PC-9 (cell line): Measurements from ENCODE around the gene DMRTA1. TPM values are rescaled to one million over a fixed set of nuclear protein-coding genes. Genes with fewer than 3 reads are reported as not detected.

Experiments
- BruUV-seq: library from RNA; stranded (reverse); fragments of 400-500 nt; replicated peaks from 2 replicates; lab custom pipeline; 2021; lab: Mats Ljungman, UMichigan
- CTCF ChIA-PET: fragments of 300-600 bp; sonication (Branson Sonifier 250); formaldehyde crosslinking; loops from one replicate; lab custom pipeline; 2022; ENCODE audit warnings: antibody characterized with exemption; lab: Charles Lee
- POLR2A ChIA-PET: fragments of 300-600 bp; sonication (Branson Sonifier 250); formaldehyde crosslinking; loops from one replicate; lab custom pipeline; 2022; ENCODE audit warnings: antibody characterized with exemption; ENCODE audit not compliant: unreplicated experiment; lab: Charles Lee
- DNase-seq, 2 experiments: peaks; one replicate each; pipeline versions ENCODE4 v3.0.0 to v3.0.0-alpha.2; 2015 to 2022; ENCODE audit warnings: mixed read lengths in 1 of 2
- H2AFZ ChIP-seq: fragments of 200-600 bp; sonication (generic); 2 replicates; pipeline ENCODE4 v1.8.1; 2017; ENCODE audit warnings: antibody characterized with exemption
- H3F3A ChIP-seq: fragments of 200-600 bp; sonication (generic); 2 replicates; pipeline ENCODE4 v1.8.1; 2017; ENCODE audit warnings: antibody characterized with exemption, mild to moderate bottlenecking, low read depth; ENCODE audit not compliant: insufficient read depth
- H3K27ac ChIP-seq: fragments of 200-600 bp; sonication (generic); 2 replicates; pipeline ENCODE4 v1.6.1; 2016; ENCODE audit warnings: mixed run types
- H3K27me3 ChIP-seq: fragments of 200-600 bp; sonication (generic); 2 replicates; pipeline ENCODE4 v1.6.1; 2016; ENCODE audit warnings: low read depth, mixed run types; ENCODE audit not compliant: insufficient read depth
- H3K36me3 ChIP-seq: fragments of 200-600 bp; sonication (generic); 2 replicates; pipeline ENCODE4 v1.6.1; 2016; ENCODE audit warnings: low read depth, mixed run types
- H3K4me1 ChIP-seq: fragments of 200-600 bp; sonication (generic); replicated peaks from 2 replicates; pipeline ENCODE4 v1.6.1; 2016; ENCODE audit warnings: mixed run types; ENCODE audit not compliant: insufficient read depth
- H3K4me2 ChIP-seq: fragments of 200-600 bp; sonication (generic); 2 replicates; pipeline ENCODE4 v1.6.1; 2017; ENCODE audit warnings: mixed run types
- H3K4me3 ChIP-seq: fragments of 200-600 bp; sonication (generic); 2 replicates; pipeline ENCODE4 v1.6.1; 2016; ENCODE audit warnings: mixed run types
- H3K79me2 ChIP-seq: fragments of 200-600 bp; sonication (generic); 2 replicates; pipeline ENCODE4 v1.6.1; 2017; ENCODE audit warnings: low read depth, mixed run types
- H3K9me2 ChIP-seq: fragments of 200-600 bp; sonication (generic); 2 replicates; pipeline ENCODE4 v1.8.1; 2017; ENCODE audit warnings: mild to moderate bottlenecking; ENCODE audit not compliant: insufficient read depth
- H3K9me3 ChIP-seq: fragments of 200-600 bp; sonication (generic); 2 replicates; pipeline ENCODE4 v1.8.1; 2016; ENCODE audit warnings: low read depth; ENCODE audit not compliant: insufficient read depth
- H4K20me1 ChIP-seq: fragments of 200-600 bp; sonication (generic); 2 replicates; pipeline ENCODE4 v1.8.1; 2017; ENCODE audit not compliant: insufficient read depth
- CTCF ChIP-seq: fragments of 200-600 bp; sonication (generic); conservative IDR thresholded peaks from 2 replicates; pipeline ENCODE4 v1.6.1; 2017; ENCODE audit warnings: mixed run types, antibody characterized with exemption, mild to moderate bottlenecking, moderate library complexity
- EZH2 ChIP-seq: fragments of 200-600 bp; sonication (generic); IDR thresholded peaks from 2 replicates; pipeline ENCODE4 v1.8.0; 2017; ENCODE audit warnings: antibody characterized with exemption, low read depth
- intact Hi-C: fragments of 100-400 bp; cut with micrococcal nuclease; formaldehyde crosslinking; loops from one replicate; pipeline ENCODE4 v1.10.0; 2022; ENCODE audit not compliant: unreplicated experiment
- total RNA-seq: library from RNA; stranded (reverse); gene quantifications from 2 replicates; pipeline ENCODE4 v1.2.3, GENCODE V29; 2021

The DMRTA1 gene
- total RNA-seq, 1 experiment from 2014 or later = 1.1 TPM

- H3K27me3 ChIP-seq = no peaks in the 10 kb centered on the region
- H3K9me2 ChIP-seq = no peaks in the 10 kb centered on the region
- H3K4me2 ChIP-seq = no peak overlapping the region
- H3K36me3 ChIP-seq = no peaks in the 10 kb centered on the region
- DNase-seq = no peak
- intact Hi-C loops = no loop called here
- POLR2A ChIA-PET = interaction anchor here (0.6 to 0.7 kb wide), 3 partner anchors 36 to 1363 kb away, joined by 3 to 7 read pairs (median 7); no protein-coding TSS in a partner anchor
- CTCF ChIA-PET = no interaction called here
- no peaks in the 10 kb centered on the region; the same call in 1 of the 2 replicates for H3K4me1 ChIP-seq
- BruUV-seq = no TSS peak
- no peak for TF ChIP-seq EZH2
- TF ChIP-seq CTCF = no peak
- 0 out of 2 replicates have a peak, but pooled peaks cover under 1% of the 10 kb centered on the region for H3F3A ChIP-seq
- no peak overlapping the region for H2AFZ ChIP-seq
- H3K9me3 ChIP-seq = no peaks in the 10 kb centered on the region
- H4K20me1 ChIP-seq = no peaks in the 10 kb centered on the region
- H3K79me2 ChIP-seq = no peaks in the 10 kb centered on the region
- no peak overlapping the region for H3K27ac ChIP-seq
- no peak overlapping the region for H3K4me3 ChIP-seq
Measured at GRCh38 chr9:22440841-22441240, 5.8 kb upstream of the DMRTA1 start.

- ChIA-PET POLR2A (interaction anchor here (0.6 kb wide), 2 partner anchors 15 to 23 kb away, joined by 3 to 13 read pairs; no protein-coding TSS in a partner anchor), CTCF (no interaction called here)
- peak; percentile 56 to 60 for DNase-seq
- no peak for TF ChIP-seq EZH2
- no peaks in the 10 kb centered on the region for H3K79me2 ChIP-seq
- no peaks in the 10 kb centered on the region for H3K9me2 ChIP-seq
- H2AFZ ChIP-seq = peak overlapping the region; percentile 80
- H3K27me3 ChIP-seq = no peaks in the 10 kb centered on the region
- H3K4me3 ChIP-seq = peak overlapping the region; percentile 68
- no peak overlapping the region for H3K27ac ChIP-seq
- intact Hi-C loops = loop anchor here (2.0 kb wide), 2 partner anchors 202 to 634 kb away; no protein-coding TSS in a partner anchor
- no peaks in the 10 kb centered on the region for H3K36me3 ChIP-seq
- BruUV-seq = no TSS peak
- peak overlapping the region; percentile 75 for H3K4me2 ChIP-seq
- H3K4me1 ChIP-seq = peaks cover 17% of the 10 kb centered on the region; the same call in 1 of the 2 replicates
- 0 out of 2 replicates have a peak, but pooled peaks cover 3% of the 10 kb centered on the region for H4K20me1 ChIP-seq
- 0 out of 2 replicates have a peak, but pooled peaks cover 6% of the 10 kb centered on the region for H3F3A ChIP-seq
- no peaks in the 10 kb centered on the region for H3K9me3 ChIP-seq
Measured at GRCh38 chr9:22446950-22447617, 460 bp downstream of the DMRTA1 start.

- Histone ChIP-seq H3K9me3 (no peaks in the 10 kb centered on the region), H3K4me1 (peaks cover 17% of the 10 kb centered on the region; the same call in 1 of the 2 replicates), H4K20me1 (0 out of 2 replicates have a peak, but pooled peaks cover 3% of the 10 kb centered on the region), H3K27ac (no peak overlapping the region), H3K9me2 (no peaks in the 10 kb centered on the region), H3K4me2 (peak overlapping the region; percentile 75), H3K27me3 (no peaks in the 10 kb centered on the region), H3K36me3 (no peaks in the 10 kb centered on the region), H2AFZ (peak overlapping the region; percentile 80), H3K79me2 (no peaks in the 10 kb centered on the region), H3K4me3 (peak overlapping the region; percentile 68), H3F3A (0 out of 2 replicates have a peak, but pooled peaks cover 6% of the 10 kb centered on the region)
- DNase-seq = no peak
- no peak for TF ChIP-seq CTCF
- no peak for TF ChIP-seq EZH2
- ChIA-PET CTCF (no interaction called here), POLR2A (interaction anchor here (0.6 kb wide), 1 partner anchor 16 kb away, joined by 3 read pairs; no protein-coding TSS in a partner anchor)
- intact Hi-C loops = loop anchor here (2.0 kb wide), 2 partner anchors 203 to 635 kb away; no protein-coding TSS in a partner anchor
- no TSS peak for BruUV-seq
Measured at GRCh38 chr9:22447618-22448305, 1.1 kb downstream of the DMRTA1 start.
